ENCODE measurements around the gene RPS14.

GRCh38 chr5:150401376-150402228, 47.9 kb downstream of the RPS14 start:
- TF ChIP-seq CTCF (conservative IDR thresholded peaks at IDR 0.05 in 1 of 2, IDR thresholded peaks at IDR 0.05 in 1 of 2; ENCODE audit: extremely low read depth in 1 of 2, insufficient read depth in 1 of 2, low read depth in 1 of 2, low read length in 2 of 2) = no peak
- TF ChIP-seq EZH2 (IDR thresholded peaks at IDR 0.05; ENCODE audit: borderline replicate concordance, low read length) = no peak

Measured in mammary epithelial cell (primary cell).